Activated naive CD4-positive, alpha-beta T cell treated with anti-CD3 and anti-CD28 coated beads, Interleukin-2, amount 50 U/mL, for 16 hours (primary cell): ENCODE results near the gene ATP5ME.
A peak's percentile ranks its signal among the peaks of the same experiment; 100 is the strongest.
"Not testable (repeated sequence)": the region's sequence is repeated elsewhere in the genome, so short reads cannot be mapped to it uniquely, and the experiment has no call there.

Experiments used
- DNase-seq: peaks from one replicate; pipeline ENCODE4 v3.0.0-alpha.2; 2020

Gene ATP5ME

DNA sequence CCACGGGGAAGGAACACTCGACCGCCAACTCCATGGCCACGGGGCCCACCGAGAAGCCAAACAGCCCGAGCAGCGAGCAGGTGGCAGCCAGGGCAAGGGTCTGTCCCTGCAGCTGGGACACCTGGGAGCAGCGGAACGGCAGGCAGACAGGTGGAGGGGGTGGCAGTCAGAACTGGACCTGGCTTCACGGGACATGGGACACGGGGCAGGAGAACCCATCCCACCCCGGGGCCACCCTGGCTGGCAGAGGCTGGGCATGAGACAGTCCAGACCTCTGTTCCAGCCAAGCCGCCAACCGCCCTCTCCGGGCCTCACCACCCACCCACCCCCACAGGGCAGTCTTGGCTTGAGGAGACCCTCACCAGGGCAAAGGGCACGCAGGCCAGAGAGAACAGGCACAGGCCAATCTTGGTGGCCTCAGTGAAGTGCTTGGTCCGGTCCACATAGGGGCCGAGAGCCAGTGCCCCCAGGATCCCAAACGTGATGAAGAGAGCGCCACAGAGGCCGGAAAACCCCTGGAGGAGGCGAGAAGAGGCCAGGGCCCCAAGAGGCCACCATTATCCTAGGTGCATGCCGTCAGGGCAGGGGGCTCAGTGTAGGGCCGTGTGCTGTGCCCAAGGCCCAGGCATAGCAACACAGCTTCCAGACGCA lies 9.3 kb upstream of the ATP5ME start:
- peak; percentile 5 for DNase-seq

- DNase-seq: peak; percentile 11
These were observed 8.6 kb upstream of the ATP5ME start for GRCh38 chr4:682490-683172.

DNA sequence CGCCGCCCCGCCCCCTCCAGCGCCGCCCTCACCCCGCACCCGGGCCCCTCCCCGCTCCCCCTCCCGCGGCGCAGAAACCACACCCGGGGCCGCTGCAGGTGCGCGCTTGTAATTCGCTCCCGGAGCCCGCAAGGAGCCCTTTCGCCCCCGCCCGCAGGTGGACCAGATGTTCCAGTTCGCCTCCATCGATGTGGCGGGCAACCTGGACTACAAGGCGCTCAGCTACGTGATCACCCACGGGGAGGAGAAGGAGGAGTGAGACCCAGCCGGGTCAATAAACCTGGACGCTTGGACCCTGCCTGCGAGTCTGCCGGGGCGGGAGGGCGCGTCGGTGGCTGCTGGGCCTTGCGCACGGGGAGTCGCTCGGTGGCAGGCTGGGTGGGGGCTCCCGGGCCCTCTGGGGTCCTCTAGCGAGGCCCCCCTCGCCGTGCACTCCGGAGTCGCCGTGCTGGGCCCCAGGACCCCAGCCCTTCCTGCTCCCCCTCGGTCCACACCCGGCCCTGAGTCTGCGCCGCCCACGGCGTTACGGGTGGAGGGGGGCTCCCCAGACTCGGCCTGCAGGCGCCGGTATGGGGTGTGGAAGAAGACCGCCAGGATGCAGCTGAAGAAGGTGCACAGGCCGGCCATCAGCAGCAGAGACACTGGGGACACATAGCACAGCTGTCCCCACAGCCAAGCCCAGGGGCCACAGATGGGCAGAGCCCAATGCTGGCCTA lies 7.8 kb upstream of the ATP5ME start:
- DNase-seq: peak; percentile 41

DNA sequence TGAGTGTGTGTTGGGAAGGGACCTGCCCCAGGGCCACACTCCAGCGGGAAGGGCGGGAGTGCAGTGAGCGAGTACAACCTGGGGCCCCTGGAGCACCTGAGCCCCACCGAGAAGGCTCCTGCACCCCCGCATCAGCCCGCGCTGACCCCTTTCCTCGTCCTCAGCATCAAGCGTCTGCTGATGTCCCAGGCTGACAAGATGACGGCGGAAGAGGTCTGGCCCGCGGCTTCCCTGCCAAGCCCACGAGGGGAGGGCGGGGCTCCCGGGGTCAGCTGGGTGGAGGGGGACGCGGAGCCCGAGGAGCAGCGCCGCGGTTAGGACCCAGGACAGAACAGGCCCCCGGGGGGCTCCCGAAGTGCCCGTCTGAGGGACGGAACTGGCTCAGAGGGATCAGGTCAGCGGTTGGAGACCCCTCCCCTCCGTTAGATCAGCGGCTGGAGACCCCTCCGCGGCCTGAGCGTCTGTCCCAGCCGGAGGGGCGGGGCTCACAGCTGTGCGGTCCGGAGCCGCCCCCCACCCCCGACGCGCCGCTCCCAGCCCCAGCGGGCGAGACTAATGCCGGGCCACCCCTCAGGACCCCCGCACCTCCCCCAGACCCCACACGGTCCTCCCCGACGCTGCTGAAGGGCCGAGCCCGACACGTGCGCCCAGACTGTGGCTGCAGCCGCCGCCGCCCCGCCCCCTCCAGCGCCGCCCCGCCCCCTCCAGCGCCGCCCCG lies 7.0 kb upstream of the ATP5ME start:
- DNase-seq: peak; percentile 43

DNA sequence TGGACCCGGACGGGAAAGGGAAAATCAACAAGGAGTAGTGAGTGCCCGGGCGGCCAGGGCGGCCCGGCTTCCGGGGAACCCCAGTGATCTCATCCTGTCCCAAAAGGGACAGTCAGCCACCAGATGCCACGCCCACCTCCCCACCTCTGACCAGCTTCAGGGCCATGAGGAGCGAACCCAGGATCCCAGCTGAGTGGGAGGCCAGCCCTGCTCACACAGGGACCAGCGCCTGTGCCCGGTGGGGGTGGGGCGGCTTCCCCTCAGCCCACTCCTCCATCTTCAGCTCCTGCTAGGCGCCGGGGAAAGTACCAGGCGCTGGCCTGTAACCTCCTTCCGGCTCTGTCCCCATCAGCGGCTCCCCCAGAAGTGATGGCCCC lies 6.5 kb upstream of the ATP5ME start:
- DNase-seq: no peak

- no peak for DNase-seq
These were observed 6.0 kb upstream of the ATP5ME start for GRCh38 chr4:680091-680490.

DNA sequence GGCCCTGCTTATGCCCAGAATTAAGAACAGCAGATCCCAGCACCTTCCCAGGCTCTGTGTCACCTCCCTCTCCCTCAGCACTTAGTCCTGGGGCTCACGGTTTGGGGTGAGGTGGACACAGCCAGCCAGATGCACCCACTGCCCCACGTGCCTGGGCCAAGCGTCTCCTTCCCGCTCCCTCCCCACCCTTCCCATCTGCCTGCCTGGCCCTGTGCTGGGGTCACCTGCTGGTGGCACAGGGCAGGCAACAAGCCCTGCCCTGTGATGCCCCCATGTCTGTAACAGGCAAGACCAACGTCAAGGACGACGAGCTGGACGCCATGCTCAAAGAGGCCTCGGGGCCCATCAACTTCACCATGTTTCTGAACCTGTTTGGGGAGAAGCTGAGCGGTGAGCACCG lies 5.6 kb upstream of the ATP5ME start:
- no peak for DNase-seq

DNA sequence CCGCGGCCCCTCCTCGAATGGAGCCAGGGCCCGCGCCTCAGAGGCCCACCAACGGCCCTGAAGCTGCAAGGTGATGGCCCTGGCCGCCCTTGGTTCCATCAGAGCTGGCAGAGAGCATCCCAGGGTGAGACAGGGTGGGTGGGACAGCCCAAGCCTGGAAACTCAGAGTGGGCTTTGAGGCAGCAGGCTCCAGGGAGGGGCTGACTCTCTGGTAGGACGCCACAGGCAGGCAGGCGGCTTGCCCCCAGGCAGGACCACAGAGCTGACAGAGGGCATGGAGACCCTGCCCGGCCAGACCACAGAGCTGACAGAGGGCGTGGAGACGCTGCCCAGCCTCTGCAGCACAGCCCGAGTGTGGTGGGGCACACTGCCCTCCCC lies 5.0 kb upstream of the ATP5ME start:
- no peak for DNase-seq

DNA sequence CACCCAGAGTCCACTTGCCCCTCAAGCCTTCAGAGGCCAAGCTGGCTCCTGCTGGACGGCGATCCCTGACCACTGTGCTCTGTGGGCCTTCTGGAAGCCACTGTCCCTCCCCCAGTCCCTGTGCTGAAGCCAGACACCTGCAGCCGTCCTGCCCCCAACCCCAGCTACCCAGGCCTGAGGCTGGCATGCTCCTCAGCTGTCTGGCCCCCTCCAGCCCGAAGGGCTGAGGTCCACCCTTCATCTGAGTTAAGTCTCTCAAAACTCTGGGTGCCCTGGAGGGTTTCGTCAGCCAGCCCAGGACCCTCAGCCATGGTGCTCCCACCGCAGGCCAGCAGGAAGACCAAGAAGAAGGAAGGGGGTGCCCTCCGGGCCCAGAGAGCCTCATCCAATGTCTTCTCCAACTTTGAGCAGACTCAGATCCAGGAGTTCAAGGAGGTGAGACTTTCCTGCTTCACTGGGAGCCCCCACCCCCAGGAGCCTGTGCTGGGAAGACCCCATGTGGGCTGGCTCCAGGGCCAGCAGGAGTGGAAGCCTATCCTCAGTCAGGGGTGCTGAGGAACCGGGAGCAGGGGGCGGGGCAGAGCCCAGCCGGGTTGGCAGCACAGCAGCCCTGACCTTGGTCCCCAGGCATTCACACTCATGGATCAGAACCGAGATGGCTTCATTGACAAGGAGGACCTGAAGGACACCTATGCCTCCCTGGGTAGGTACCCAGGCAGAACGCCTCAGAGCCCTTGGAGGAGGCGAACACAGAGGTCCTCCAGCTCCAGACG lies 4.4 kb upstream of the ATP5ME start:
- no peak for DNase-seq

GRCh38 chr4:677431-678293 lies 3.6 kb upstream of the ATP5ME start:
- DNase-seq: no peak

GRCh38 chr4:676871-677235 lies 2.8 kb upstream of the ATP5ME start:
- no peak for DNase-seq

- no peak for DNase-seq
These were observed 2.1 kb upstream of the ATP5ME start for GRCh38 chr4:675980-676870.

GRCh38 chr4:675036-675882 lies 1.2 kb upstream of the ATP5ME start:
- DNase-seq: no peak

DNA sequence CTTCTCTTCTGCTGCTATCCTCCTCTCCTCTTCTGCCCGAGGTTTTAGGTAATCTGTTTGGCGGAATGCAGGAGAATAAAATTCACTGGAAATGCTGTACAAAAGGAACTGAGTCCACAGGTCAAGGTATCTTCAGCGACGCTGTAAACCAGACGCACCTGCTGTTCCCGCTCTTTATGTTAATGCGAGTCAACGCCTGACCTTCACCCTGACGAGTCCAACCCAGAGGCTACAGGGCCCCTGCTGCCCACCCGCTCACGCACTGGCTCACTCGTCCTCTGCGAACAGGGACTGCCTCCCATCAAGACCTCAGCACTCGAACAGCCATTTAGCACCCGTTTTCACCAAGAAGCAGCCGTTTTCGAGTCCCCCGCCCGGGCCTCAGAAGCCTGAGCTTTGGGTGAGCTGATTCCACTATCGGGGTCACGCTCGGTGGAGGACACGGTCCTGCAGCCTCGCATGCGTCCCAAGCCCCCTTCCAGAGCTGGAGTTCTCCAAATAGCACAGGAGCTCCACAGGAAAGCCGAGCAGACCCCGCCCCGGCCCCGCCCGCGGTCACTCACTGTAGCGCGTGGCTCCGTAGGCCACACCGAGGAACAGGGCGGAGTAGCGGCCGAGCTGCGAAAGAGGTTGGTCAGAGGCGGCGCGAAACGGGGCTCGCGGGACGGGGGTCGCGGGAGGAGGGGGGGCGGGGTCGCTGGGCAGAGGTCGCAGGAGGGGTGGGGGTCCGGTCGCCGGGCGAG lies 556 bp downstream of the ATP5ME start:
- no peak for DNase-seq

DNA sequence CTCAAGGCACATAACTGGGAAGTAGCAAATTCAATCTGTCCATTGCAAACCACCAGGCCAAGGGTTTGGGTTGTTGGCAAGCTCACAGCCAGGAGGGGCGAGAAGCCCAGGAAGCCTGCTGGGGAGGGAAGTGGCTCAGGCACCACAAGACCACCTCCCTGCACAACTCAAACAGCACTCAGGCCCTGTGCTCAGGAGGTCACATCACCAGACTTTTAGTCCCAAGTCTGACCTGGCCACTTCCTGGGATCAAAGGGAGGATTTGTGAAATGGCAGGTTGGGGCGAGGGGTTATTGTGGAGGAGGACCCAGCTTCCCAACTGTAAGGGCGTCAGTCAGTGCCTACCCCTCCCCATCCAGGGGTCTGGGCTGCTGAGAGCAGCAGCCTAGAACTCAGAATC lies 2.3 kb downstream of the ATP5ME start:
- no peak for DNase-seq

GRCh38 chr4:669806-670559 lies 4.1 kb downstream of the ATP5ME start:
- not testable (repeated sequence) for DNase-seq

- not testable (repeated sequence) for DNase-seq
These were observed 5.9 kb downstream of the ATP5ME start for GRCh38 chr4:668219-668618.

- no peak for DNase-seq
These were observed 6.5 kb downstream of the ATP5ME start for GRCh38 chr4:667545-667925.
